ENCODE measurements around the gene SLC38A10. TPM values are rescaled to one million over a fixed set of nuclear protein-coding genes. Genes with fewer than 3 reads are reported as not detected.

SLC38A10 gene
- total RNA-seq, 3 donors from 2014 or later (not counting 1 experiment from before 2014, with no cell fraction given) = 72.2 to 104 (median 90.5) TPM

GRCh38 chr17:81338274-81339190 lies 43.4 kb upstream of the SLC38A10 start:
- no peak overlapping the region for H3K27ac Mint-ChIP-seq
- Histone ChIP-seq H3K4me1 (ENCODE audit: control insufficient read depth, insufficient read depth, low read length) (peaks cover 12% of the 10 kb centered on the region), H3K9me3 (ENCODE audit: control insufficient read depth, insufficient read depth, low read length) (no peaks in the 10 kb centered on the region), H3K27ac (ENCODE audit: low read length) (no peak overlapping the region), H3K4me3 (ENCODE audit: low read length) (no peak overlapping the region), H3K27me3 (ENCODE audit: control insufficient read depth, insufficient read depth, low read length) (peaks cover 37% of the 10 kb centered on the region), H3K36me3 (ENCODE audit: control insufficient read depth, insufficient read depth, low read length) (no peaks in the 10 kb centered on the region)
- ATAC-seq = no peak
- no peaks in the 10 kb centered on the region for H3K36me3 Mint-ChIP-seq
- H3K27me3 Mint-ChIP-seq (ENCODE audit: low read depth in 2 of 2) = peaks cover 0 to 23% of the 10 kb centered on the region in 2 donors
- intact Hi-C loops (cut with micrococcal nuclease) = no loop called here
- DNase-seq = no peak
- TF ChIP-seq, protein P1, sequence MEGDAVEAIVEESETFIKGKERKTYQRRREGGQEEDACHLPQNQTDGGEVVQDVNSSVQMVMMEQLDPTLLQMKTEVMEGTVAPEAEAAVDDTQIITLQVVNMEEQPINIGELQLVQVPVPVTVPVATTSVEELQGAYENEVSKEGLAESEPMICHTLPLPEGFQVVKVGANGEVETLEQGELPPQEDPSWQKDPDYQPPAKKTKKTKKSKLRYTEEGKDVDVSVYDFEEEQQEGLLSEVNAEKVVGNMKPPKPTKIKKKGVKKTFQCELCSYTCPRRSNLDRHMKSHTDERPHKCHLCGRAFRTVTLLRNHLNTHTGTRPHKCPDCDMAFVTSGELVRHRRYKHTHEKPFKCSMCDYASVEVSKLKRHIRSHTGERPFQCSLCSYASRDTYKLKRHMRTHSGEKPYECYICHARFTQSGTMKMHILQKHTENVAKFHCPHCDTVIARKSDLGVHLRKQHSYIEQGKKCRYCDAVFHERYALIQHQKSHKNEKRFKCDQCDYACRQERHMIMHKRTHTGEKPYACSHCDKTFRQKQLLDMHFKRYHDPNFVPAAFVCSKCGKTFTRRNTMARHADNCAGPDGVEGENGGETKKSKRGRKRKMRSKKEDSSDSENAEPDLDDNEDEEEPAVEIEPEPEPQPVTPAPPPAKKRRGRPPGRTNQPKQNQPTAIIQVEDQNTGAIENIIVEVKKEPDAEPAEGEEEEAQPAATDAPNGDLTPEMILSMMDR (IDR thresholded peaks at IDR 0.05) = no peak
- no peaks in the 10 kb centered on the region for H3K9me3 Mint-ChIP-seq
- no peak overlapping the region for H3K4me3 Mint-ChIP-seq
- peaks cover 0 to 11% of the 10 kb centered on the region in 2 donors for H3K4me1 Mint-ChIP-seq
- WGBS (ENCODE audit: insufficient coverage) = 80% methylated on average over 16 of the region's 17 CpGs

- H3K4me1 ChIP-seq (ENCODE audit: control insufficient read depth, insufficient read depth, low read length) = peaks cover 4% of the 10 kb centered on the region
Measured at GRCh38 chr17:81337476-81337879, 42.4 kb upstream of the SLC38A10 start.

GRCh38 chr17:81336930-81337325 lies 41.8 kb upstream of the SLC38A10 start:
- WGBS (ENCODE audit: insufficient coverage) = 89% methylated on average over 8 of the region's 8 CpGs
- TF ChIP-seq, protein P1 (IDR thresholded peaks at IDR 0.05) = no peak
- Histone ChIP-seq H3K27me3 (ENCODE audit: control insufficient read depth, insufficient read depth, low read length) (peaks cover 22% of the 10 kb centered on the region), H3K36me3 (ENCODE audit: control insufficient read depth, insufficient read depth, low read length) (no peaks in the 10 kb centered on the region), H3K4me1 (ENCODE audit: control insufficient read depth, insufficient read depth, low read length) (peaks cover 4% of the 10 kb centered on the region), H3K27ac (ENCODE audit: low read length) (no peak overlapping the region), H3K9me3 (ENCODE audit: control insufficient read depth, insufficient read depth, low read length) (no peaks in the 10 kb centered on the region), H3K4me3 (ENCODE audit: low read length) (no peak overlapping the region)
- intact Hi-C loops (cut with micrococcal nuclease) = no loop called here
- H3K27ac Mint-ChIP-seq = no peak overlapping the region
- DNase-seq = no peak
- ATAC-seq = no peak
- H3K9me3 Mint-ChIP-seq = no peaks in the 10 kb centered on the region
- peaks cover 0 to 4% of the 10 kb centered on the region in 2 donors for H3K4me1 Mint-ChIP-seq
- H3K27me3 Mint-ChIP-seq (ENCODE audit: low read depth in 2 of 2) = peaks cover 12 to 20% of the 10 kb centered on the region in 2 donors
- H3K4me3 Mint-ChIP-seq = no peak overlapping the region
- H3K36me3 Mint-ChIP-seq = no peaks in the 10 kb centered on the region

More at GRCh38 chr17:81337476-81337879, 42.4 kb upstream of the SLC38A10 start:
- Histone ChIP-seq H3K36me3 (ENCODE audit: control insufficient read depth, insufficient read depth, low read length) (no peaks in the 10 kb centered on the region), H3K27me3 (ENCODE audit: control insufficient read depth, insufficient read depth, low read length) (peaks cover 27% of the 10 kb centered on the region), H3K9me3 (ENCODE audit: control insufficient read depth, insufficient read depth, low read length) (no peaks in the 10 kb centered on the region), H3K4me3 (ENCODE audit: low read length) (no peak overlapping the region), H3K27ac (ENCODE audit: low read length) (no peak overlapping the region)
- H3K36me3 Mint-ChIP-seq = no peaks in the 10 kb centered on the region
- intact Hi-C loops (cut with micrococcal nuclease) = no loop called here
- ATAC-seq = no peak
- H3K27ac Mint-ChIP-seq = no peak overlapping the region
- 81% methylated on average over 14 of the region's 14 CpGs for WGBS (ENCODE audit: insufficient coverage)
- H3K9me3 Mint-ChIP-seq = no peaks in the 10 kb centered on the region
- DNase-seq = no peak
- H3K4me1 Mint-ChIP-seq = peaks cover 0 to 4% of the 10 kb centered on the region in 2 donors
- TF ChIP-seq, protein P1 (IDR thresholded peaks at IDR 0.05) = no peak
- H3K4me3 Mint-ChIP-seq = no peak overlapping the region
- peaks cover 9 to 24% of the 10 kb centered on the region in 2 donors for H3K27me3 Mint-ChIP-seq (ENCODE audit: low read depth in 2 of 2)

Measured in natural killer cell (primary cell).